Vagina (tissue), 2 donors: ENCODE data around the gene TNFSF9.

Experiments
- POLR2AphosphoS5 ChIP-seq, 2 donors: sonication (generic); formaldehyde crosslinking; IDR thresholded peaks; one replicate each; pipeline ENCODE4 v1.9.0; 2017; ENCODE audit warnings: antibody characterized with exemption in 2 of 2, mild to moderate bottlenecking in 2 of 2, low read depth in 1 of 2; ENCODE audit not compliant: insufficient read depth in 1 of 2
- TF ChIP-seq, protein P1 (sequence below), 3 experiments: fragments of 450-650 bp in 2 of 3; fragments of 200-600 bp in 1 of 3; sonication (generic) in 1 of 3; IDR thresholded peaks; one replicate each; pipeline ENCODE4 v1.5.1; 2017 to 2019; ENCODE audit warnings: antibody characterized with exemption in 3 of 3, mild to moderate bottlenecking in 2 of 3, moderate library complexity in 2 of 3

DNA sequence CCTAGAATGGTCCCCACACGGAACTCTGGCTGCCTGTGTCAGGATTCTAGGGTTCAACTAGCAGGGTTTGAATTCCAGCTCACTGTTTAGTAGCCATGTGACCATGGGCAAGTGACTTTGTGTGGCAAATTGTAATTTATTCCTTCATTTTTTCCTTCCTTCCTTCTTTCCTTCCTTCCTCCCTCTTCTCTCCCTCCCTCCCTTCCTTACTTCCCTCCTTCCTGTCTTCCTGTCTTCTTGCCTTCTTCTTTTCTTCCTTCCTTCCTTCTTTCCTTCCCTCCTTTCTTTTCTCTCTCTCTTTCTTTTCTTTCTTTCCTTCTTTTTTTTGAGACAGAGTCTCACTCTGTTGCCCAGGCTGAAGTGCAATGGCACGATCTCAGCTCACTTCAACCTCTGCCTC, 40.7 kb upstream of the TNFSF9 start:
- TF ChIP-seq, protein P1, sequence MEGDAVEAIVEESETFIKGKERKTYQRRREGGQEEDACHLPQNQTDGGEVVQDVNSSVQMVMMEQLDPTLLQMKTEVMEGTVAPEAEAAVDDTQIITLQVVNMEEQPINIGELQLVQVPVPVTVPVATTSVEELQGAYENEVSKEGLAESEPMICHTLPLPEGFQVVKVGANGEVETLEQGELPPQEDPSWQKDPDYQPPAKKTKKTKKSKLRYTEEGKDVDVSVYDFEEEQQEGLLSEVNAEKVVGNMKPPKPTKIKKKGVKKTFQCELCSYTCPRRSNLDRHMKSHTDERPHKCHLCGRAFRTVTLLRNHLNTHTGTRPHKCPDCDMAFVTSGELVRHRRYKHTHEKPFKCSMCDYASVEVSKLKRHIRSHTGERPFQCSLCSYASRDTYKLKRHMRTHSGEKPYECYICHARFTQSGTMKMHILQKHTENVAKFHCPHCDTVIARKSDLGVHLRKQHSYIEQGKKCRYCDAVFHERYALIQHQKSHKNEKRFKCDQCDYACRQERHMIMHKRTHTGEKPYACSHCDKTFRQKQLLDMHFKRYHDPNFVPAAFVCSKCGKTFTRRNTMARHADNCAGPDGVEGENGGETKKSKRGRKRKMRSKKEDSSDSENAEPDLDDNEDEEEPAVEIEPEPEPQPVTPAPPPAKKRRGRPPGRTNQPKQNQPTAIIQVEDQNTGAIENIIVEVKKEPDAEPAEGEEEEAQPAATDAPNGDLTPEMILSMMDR (IDR thresholded peaks at IDR 0.05) = no peak
- TF ChIP-seq POLR2AphosphoS5 (IDR thresholded peaks at IDR 0.05; ENCODE audit: insufficient read depth in 1 of 2, low read depth in 1 of 2) = no peak
